ENCODE data around the gene C16orf82.
"Not testable (repeated sequence)": the region's sequence is repeated elsewhere in the genome, so short reads cannot be mapped to it uniquely, and the experiment has no call there.

Gene C16orf82

DNA sequence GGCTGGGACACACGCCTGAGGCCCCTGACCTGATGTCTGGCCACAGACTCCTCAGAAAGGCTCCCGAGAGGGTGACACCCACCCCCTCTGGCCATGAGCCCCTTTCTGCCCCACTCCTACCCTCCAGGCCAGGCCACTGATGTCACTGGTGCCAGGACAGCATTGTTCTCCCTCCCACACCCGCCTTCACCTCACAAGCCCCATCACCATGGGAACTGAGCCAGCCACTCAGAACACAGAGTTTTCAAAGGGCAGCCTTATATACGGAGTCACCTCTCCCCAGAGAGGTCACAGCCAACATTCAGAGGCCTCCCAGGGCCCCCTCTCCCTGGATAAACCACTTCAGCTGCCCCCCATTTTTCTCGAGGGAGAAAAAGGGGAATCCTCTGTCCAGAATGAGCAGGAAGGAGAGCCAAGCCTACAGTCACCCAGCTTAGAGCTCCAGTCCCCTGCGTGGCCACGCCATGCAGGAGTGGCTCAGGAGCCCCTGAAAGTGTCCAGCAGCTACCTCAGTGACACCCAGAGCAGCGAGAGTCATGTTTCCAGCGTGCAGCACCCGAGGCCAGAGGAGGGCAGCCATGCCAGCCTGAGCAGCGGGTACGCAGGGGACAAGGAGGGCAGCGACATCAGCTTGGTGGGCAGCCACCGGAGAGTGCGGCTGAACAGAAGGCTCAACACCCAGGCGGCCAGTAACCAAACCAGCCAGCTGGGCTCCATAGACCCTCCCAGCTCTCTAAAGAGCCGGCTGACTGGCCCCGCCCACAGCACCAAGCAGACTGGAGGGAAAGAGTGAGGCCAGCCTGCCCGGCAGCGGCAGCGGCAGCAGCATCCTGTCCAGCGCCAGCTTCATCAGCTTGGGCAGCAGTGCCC lies at the start of gene C16orf82:
Gene C16orf82 (plus strand): TSS at position 260 of the 870 bp plus-strand sequence.
- no peak for DNase-seq

DNA sequence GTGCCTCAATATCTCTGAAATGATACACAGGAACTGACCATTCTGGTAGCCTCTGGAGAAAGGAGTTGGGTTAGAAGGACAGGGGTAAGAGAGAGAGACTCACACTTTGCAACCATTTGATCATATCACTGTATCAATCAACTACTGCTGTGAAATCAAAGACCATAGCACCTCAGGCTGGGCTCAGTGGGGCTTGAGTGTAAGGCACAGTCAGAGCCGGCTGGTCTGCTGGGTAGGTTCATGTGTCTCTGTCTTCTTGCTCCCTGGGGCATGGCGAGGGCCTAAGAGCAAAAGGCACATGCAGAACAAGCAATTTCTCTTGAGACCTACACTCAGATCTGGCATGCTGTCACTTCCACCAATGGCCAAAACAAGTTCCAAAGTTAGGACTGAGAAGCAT lies 46.7 kb upstream of the C16orf82 start:
- DNase-seq = no peak

DNA sequence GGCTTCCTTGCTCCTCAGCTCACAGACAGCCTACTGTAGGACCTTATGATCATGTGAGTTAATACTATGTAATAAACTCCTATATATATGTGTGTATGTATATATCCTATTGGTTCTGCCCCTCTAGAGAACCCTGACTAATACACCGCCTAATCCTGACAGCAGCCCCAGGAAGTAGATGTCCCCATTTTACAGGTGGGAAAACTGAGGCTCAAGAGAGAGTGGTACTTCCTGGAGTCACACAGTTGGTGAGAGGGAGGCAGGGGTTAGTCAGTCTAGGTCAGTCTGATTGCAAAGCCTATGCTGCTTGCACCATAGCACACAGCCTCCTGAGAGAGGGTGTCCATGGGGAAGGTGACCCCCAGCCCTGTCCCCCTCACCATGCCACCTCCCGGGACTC lies 42.7 kb upstream of the C16orf82 start:
- DNase-seq = no peak

DNA sequence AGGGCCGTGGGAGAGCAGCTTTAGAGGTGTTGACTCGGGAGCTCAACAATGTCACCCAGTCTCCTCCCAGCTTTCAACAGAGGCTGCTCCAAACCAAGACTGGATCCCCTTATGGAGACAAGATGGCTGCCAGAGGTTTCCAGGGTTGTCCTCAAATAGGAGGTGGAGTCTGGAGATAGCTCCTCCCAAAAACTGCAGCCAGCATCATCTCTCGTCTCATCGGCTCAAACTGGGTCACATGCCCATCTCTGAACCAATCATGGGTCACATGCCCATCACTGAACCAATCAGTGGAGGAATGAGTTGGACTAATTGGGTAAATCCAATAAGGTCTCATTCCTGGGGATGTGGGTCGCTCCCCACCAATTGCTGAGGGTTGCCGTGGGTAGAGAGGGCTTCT lies 41.1 kb upstream of the C16orf82 start:
- DNase-seq = no peak

DNA sequence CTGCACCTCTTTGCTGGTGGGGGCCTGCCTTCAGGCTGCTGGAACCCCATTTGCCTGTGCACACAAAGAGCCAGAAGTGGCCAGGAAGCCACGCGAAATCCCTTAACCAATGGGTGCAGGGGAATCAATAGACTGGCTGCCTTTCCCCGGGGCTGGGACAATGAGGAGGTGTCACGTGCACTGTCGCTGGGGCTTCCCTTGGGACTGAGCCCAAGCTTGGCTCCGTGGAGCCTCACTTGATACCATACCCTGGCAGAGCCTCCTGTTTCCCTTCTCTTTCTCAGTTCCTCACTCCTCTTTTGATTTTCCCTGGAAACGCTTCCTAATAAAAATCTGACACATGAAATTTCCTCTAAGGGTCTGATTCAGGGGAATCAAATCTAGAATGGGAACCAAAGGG lies 38.8 kb upstream of the C16orf82 start:
- no peak for DNase-seq

DNA sequence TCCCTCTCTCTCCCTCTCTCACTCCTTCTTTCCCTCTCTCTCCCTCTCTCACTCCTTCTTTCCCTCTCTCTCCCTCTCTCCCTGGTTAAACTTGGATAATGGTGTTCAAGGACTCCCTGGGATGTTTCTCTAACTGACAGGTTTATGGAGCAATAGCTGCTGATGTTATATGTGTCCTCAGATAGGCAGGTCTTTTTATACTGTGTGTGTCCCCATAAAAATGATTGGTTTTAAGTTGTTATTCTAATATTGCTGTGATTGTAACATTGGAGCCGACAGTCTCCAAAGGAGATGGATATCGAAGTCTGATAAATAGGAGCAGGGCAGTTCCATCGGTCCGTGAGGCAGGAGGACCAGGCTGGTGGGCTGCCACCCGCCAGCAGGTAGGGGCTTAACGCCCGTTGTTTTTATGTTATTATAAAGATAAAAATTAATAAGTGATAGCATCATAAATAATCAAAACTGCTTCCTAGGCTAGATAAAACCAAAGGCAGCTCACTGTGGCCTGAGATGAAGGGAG lies 38.1 kb upstream of the C16orf82 start:
- no peak for DNase-seq

DNA sequence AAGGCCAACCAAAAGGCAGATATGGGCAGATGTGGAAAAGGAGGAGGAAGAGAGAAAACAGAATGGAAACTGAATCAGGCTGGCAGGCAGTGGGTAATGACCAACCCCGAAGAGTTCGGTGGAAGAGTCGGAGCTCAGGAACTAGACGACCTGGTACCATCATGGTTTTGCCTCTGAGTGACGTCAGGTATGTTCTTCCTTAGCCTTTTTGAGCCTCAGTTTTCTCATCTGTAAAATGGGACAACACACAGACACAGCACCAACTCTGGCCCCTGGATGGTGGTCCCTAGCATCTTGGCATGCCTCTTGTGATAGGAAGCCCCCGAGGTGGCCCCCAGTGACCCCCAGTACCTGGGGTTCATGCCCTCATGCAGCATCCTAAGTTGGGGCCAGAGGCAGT lies 37.2 kb upstream of the C16orf82 start:
- no peak for DNase-seq

DNA sequence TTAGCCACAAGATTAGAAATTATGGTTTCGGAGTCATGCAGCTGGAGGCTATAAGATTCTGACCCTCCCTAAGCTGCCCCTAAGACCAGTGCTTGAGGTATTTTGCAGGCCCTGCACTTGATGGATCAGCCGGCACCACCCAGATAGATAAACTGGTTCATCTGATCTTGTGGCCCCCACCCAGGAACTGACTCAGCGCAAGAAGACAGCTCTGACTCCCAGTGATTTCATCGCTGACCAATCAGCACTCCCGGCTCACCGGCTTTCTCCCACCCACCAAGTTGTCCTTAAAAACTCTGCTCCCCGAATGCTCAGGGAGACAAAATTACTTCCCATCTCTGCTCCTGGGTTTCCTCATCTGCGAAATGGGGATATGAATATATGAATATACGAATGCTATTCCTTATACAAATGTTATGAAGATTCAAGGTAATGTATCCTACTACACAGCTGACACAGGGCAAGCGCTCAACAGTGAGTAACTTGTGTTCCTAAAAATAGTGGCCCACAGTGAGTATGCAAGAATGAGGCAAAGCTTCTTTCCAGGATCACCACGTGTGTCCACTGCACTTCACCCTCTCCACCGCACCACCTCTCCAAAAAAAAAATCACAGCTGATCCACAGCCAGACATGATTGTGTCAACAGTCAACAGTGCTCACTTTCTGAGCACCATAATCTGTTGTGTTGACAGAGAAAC lies 33.3 kb upstream of the C16orf82 start:
- no peak for DNase-seq

DNA sequence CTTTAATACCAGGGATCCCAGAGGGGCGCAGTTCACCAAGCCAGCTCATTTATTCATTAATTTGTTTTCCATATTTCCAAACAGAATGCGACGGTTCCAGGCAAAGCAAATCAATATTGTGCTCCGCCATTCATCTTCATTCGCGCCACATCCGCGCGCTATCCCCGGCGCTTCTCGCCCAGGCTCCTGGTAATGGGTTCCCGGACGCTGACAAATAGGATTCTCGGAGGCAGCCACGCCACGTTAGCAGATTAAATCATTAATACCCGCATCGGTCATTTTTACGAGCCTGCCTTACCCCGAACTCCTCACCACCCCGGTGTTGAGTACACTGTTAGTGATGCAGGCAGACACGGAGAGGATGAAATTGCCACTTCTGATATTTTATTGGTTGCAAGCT lies 26.0 kb upstream of the C16orf82 start:
- DNase-seq = no peak

DNA sequence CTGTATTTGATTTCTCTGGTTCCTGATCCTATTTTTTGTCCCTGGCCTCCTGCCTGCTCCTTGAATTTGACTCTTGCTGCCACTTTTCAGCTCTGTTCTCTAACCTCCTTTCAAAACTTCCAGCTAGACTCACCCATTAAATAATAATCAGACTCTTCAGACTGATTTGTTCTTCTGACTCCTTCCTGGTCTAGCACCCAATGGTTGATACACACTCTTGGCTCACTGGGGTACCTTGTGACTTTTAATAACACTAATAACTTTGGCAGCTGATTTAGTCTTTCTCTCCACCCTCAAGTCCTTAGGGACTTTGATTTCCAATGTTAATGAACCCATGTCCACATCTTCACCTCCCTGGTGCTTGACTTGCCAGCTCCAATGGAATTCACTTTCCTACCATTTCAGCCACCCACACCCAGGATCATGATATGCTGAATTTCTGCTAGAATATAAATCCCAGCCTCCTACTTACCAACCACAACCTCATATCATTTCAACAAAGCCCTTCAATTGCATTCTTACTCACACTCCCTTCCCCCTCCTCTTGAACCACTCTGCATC lies 19.7 kb upstream of the C16orf82 start:
- no peak for DNase-seq

DNA sequence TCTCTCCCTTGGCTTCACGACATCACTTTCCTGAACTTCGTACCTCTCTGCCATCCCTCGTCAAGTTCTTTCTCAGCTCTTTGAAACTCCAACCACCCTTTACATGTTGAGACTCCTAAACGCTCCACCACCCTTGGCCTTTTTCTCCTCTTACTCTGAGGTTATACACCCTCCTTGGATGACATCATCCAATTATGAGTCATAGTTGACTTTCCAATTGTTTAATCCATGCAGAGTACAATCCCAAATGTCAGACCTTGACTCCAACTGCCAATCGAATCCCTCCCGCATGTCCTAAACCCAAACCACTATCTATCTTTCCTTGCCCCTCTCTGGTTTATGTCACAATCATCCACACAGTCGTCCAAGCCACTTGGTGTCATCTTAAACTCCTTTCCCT lies 18.4 kb upstream of the C16orf82 start:
- DNase-seq = no peak

DNA sequence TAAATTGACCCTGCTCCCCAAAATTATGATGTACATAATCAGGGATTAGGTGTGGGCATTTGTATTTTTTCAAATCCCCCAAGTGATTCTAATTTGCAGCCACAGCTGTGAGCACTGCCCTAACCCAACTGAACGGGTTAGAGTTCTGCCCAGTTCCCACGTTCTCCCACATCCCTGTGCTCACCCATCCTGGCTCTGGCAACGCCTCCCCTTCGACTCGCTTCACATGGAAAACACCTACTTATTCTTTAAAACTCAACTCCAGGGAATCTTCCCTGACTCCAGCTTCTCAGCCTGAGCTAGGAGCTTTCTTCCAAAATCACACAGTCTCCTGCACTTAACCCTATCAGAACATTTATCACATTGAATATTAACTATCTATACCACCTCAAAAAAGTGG lies 17.6 kb upstream of the C16orf82 start:
- DNase-seq = no peak

DNA sequence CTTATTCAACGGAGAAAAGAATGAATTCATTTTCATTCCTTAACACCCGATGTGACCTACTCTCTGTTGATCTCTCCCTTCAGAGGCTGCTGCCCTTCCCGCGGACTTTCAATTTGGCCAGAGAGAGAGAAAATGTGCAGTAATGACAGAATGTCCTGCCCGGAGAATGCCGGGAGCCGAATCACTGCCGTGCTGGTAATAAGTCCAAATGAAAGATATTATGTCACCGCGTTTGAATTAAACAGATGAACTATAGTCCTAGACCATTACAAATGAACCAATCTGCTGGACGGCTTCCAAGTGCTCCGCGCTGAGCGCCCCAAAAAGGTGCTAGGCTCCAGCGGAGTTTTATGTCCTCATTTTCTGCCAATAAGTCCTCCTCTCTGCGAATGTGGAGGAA lies 14.7 kb upstream of the C16orf82 start:
- DNase-seq = peak; percentile 9

DNA sequence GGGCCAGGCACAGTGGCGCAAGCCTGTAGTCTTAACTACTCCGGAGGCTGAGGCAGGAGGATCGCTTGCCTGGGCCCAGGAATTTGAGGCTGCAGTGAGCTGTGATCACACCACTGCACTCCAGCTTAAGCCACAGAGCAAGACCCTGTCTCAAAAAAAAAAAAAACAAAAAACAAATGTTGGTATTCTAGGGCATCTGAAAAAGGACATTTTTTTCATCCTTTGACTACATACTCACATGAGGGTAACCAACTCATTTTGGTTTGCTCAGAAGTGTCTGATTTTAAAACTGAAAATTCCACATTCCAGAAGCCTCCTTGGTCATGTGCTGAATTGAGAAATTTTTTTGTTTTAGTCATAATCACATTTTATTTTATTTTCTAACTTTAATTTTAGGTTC lies 12.7 kb upstream of the C16orf82 start:
- no peak for DNase-seq

DNA sequence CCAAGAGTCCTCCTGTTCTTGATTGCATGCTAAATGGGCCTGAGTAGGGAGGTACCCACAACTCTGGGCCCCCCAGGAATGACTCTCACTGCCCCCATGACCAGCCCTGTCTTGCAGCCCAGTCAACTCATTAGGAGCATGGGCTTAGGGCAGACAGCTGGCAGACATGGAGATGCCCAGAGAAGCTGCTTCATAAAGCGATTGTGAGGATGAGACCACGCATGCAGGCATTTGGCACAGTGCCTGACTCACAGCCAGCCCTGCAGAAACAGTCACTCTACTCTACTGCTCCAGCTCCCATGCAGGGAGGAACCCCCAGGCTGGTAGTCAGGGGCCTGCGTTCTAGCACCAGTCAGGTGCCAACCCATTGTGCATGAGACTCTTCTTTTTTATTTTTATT lies 8.4 kb upstream of the C16orf82 start:
- DNase-seq = no peak

DNA sequence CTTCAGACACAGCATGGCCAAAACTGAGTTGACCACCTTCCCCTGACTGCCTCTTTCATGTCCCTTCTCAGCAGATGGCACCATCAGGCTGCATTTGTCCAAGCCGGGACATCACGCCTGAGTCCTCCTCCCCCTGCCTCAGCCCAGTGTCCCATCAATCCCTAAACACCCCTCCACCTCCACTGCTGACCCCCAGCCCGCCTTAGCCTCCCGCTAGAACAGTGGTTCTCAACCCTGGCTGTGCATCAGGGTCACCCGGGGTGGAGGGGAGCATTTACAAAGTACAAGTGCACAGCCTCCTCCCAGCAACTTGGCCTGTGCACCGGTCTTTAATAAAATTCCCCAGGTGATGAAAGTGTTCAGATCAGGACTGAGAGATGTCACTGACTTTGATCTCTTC lies 4.0 kb downstream of the C16orf82 start:
- no peak for DNase-seq

DNA sequence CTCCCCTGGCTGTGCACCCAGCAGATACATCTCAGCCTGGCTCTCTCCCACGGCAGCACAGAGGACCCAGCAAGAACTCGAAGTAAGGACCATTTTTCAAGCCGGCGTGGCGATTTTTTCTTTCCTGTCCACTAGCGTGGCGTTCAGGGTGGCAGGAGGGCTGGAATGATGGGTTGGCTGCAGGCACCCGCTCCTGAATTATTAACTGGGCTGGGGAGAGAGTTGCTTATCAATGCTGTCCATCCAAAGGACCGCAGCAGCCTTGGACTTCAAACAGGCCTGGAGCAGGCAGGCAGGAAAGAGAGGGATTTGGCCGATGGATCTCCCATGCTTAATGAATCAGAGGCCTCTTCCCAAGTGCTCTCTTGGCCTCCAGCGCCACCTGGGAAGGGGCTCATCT lies 7.0 kb downstream of the C16orf82 start:
- no peak for DNase-seq

DNA sequence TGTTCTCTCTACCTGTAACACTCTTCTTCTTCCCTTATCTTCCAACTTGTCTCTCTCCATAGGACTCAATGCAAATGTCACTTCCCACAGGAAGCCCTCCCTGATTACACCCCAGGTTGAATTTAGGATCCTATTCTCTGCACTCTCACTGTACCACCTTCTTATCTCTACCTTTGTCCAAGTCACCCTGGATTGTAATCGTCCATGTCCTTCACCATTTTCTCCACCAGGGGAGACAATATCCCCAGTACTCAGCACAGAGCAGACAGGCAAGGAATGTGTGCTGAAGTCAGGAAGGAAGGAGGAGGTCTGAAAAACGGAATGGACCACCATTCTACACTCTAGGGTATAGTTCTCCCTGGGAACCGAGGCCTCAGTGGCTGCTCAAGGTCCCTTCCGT lies 14.2 kb downstream of the C16orf82 start:
- DNase-seq = no peak

DNA sequence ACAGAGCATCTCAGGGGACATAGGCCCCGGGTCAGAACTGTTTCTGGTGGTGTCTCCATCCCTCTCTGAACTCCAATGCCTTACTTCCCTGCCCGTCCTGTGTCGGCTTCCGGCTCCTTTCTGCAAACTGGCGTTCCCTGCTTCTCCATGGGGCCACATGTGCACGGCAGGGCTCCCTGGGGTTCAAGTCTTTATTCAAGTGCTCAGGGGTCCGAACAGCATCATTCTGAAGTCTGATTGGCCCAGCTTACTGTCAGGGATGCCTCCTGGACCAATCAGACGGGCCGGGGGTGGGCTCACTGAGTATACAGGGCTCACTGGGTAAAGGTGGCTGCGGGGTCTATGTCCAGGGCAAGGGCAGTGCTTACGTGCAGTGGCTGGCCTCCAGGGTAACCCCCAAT lies 17.1 kb downstream of the C16orf82 start:
- DNase-seq = no peak

DNA sequence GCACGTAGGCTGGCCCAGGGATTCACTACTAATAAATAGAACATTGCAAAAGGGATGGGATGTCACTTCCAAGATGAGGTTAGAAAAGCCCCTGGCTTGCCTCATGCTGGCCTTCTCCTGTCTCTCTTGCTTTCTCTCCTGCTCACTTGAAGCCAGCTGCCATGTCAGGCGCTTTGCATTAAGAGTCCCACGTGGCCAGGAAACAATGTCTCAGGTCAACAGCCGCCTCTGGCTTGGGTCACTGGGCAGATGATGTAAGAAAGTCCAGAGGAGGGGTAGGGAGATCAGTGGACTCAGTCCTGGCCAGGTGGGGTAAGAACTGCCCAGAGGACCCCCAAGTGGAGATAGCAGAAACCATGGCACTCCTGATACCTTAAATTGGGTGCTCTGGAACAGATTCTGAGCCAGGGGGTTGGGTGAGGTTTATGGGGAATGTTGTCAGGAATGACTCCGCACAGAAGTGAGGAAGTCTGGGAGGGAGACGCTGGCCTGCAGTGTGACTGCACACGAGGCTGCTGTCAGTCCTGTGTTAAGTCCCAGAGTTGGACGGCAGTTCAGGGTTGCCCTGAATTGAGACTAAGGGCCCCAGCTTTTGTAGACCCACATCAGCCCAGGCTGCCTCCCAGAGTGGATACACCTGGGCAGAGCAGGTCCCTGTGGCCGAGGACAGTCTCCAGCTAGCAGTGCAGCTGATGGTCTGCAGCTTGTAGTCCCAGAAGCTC lies 17.7 kb downstream of the C16orf82 start:
- no peak for DNase-seq

DNA sequence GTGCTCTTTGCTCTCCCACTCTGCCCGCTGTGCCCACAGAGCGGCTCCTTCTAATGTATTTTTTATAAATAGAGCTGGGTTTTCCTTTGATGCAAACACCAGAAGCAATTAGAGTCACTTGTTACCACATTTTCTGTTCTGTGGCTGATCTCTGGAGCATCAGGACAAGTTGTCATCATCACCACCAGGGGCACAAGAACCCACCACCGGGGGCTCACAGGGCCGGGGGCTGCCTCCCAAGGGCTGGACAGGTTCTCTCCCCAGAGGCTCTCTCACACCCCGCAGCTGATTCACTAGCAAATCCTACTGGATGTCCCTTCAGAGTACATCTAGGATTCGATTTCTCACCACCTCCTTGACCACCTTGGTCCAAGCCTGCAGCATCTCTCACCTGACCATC lies 18.5 kb downstream of the C16orf82 start:
- DNase-seq = no peak

DNA sequence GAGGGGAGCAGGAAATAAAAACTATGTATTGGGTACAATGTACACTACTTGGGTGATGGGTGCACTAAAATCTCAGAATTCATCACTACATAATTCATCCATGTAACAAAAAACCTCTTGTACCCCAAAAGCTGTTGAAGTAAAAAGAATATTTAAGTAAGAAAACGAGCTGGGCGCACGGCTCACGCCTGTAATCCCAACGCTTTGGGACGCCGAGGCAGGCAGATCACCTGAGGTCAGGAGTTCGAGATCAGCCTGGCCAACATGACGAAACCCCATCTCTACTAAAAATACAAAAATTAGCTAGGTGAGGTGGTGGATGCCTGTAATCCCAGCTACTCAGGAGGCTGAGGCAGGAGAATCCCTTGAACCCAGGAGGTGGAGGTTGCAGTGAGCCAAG lies 19.3 kb downstream of the C16orf82 start:
- DNase-seq = not testable (repeated sequence)

DNA sequence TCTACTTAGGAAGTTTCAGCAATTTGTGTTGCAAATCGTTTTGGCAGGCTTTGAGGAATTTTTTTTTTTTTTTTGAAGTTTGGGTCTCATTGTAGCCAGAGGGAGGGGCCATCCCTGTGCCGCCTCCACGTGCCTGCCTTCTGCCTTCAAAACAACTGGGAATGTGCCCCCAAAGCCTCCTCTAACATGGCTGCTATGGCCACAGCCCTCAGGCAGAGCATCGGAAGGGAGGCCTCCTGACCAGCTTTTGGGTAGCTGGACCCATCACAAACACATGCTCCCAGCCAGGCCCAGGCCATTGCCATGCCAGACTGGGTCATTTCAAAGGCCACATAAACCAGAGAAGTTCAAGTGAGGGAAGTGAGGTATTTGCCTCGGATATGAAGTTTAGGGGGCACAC lies 21.5 kb downstream of the C16orf82 start:
- no peak for DNase-seq

All from NCI-H1105 treated with DMSO at 0.1 percent for 48 hours (cell line).